ENCODE measurements around the gene DENND1A. TPM values are rescaled to one million over a fixed set of nuclear protein-coding genes. Genes with fewer than 3 reads are reported as not detected.

DENND1A gene
- total RNA-seq, 1 experiment from 2014 or later, result 29.7 TPM

DNA sequence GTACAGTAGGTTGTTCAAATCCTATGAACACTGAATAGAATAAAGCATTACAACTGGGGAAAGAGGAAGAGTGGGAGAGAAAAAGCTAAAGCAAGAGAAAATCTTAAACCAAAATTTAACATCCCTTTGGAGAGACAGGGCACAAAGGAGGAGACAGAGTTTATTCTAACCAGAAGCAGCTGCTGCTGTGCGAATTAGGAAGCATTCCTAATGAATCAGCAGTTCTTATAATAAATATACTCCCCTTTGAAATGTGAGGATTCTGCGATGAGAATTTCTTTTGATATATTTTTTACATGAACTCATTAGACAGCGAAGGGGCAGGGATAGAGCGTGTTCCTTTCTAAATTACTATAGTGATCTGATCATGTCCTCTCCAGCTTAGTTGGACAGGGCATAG lies 233.4 kb downstream of the DENND1A start:
- Histone ChIP-seq H3K4me1 (ENCODE audit: insufficient read depth, low read length) (no peaks in the 10 kb centered on the region), H4K20me1 (ENCODE audit: low read length) (no peaks in the 10 kb centered on the region), H3K36me3 (ENCODE audit: low read depth, low read length) (no peaks in the 10 kb centered on the region), H2AFZ (ENCODE audit: low read length) (no peak overlapping the region), H3K9ac (ENCODE audit: low read length) (no peak overlapping the region), H3K4me2 (ENCODE audit: low read length) (no peak overlapping the region), H3K4me3 (ENCODE audit: low read length) (no peak overlapping the region), H3K79me2 (ENCODE audit: low read length) (no peaks in the 10 kb centered on the region), H3K27me3 (ENCODE audit: low read length) (no peaks in the 10 kb centered on the region), H3K9me2 (replicated peaks; ENCODE audit: low read length) (no peaks in the 10 kb centered on the region), H3K27ac (ENCODE audit: low read length) (no peak overlapping the region), H3F3A (ENCODE audit: low read length, unreplicated experiment) (no peaks in the 10 kb centered on the region), H3K9me3 (ENCODE audit: low read length) (no peaks in the 10 kb centered on the region)
- ChIA-PET CTCF (no interaction called here), POLR2A (ENCODE audit: unreplicated experiment) (no interaction called here)
- no peak for ATAC-seq
- DNase-seq, result no peak
- BruUV-seq (replicated peaks), result no TSS peak
- TF ChIP-seq EZH2phosphoT487 (IDR thresholded peaks at IDR 0.05; ENCODE audit: borderline replicate concordance, low read length) (no peak), EZH2 (IDR thresholded peaks at IDR 0.05; ENCODE audit: low read length, unreplicated experiment) (no peak)
- intact Hi-C loops (cut with micrococcal nuclease), result no loop called here

- Histone ChIP-seq H3K4me3 (ENCODE audit: low read length) (no peak overlapping the region), H3K9me2 (replicated peaks; ENCODE audit: low read length) (no peaks in the 10 kb centered on the region), H4K20me1 (ENCODE audit: low read length) (no peaks in the 10 kb centered on the region), H3K36me3 (ENCODE audit: low read depth, low read length) (no peaks in the 10 kb centered on the region), H3K27ac (ENCODE audit: low read length) (no peak overlapping the region), H3K4me2 (ENCODE audit: low read length) (no peak overlapping the region), H2AFZ (ENCODE audit: low read length) (no peak overlapping the region), H3K4me1 (ENCODE audit: insufficient read depth, low read length) (no peaks in the 10 kb centered on the region), H3K27me3 (ENCODE audit: low read length) (no peaks in the 10 kb centered on the region), H3K79me2 (ENCODE audit: low read length) (no peaks in the 10 kb centered on the region), H3K9ac (ENCODE audit: low read length) (no peak overlapping the region), H3F3A (ENCODE audit: low read length, unreplicated experiment) (no peaks in the 10 kb centered on the region), H3K9me3 (ENCODE audit: low read length) (no peaks in the 10 kb centered on the region)
- ATAC-seq (no peak), DNase-seq (no peak)
- POLR2A ChIA-PET (ENCODE audit: unreplicated experiment), result no interaction called here
- intact Hi-C loops (cut with micrococcal nuclease), result no loop called here
- TF ChIP-seq CTCF (conservative IDR thresholded peaks at IDR 0.05; ENCODE audit: low read depth, low read length) (no peak), EZH2phosphoT487 (IDR thresholded peaks at IDR 0.05; ENCODE audit: borderline replicate concordance, low read length) (no peak), EZH2 (IDR thresholded peaks at IDR 0.05; ENCODE audit: low read length, unreplicated experiment) (no peak)
- no TSS peak for BruUV-seq (replicated peaks)
- CTCF ChIA-PET, result no interaction called here
Observed at GRCh38 chr9:123695386-123695785, 234.5 kb downstream of the DENND1A start.

- Histone ChIP-seq H3K27ac (ENCODE audit: low read length) (no peak overlapping the region), H3K9ac (ENCODE audit: low read length) (no peak overlapping the region), H3F3A (ENCODE audit: low read length, unreplicated experiment) (no peaks in the 10 kb centered on the region), H2AFZ (ENCODE audit: low read length) (no peak overlapping the region), H3K36me3 (ENCODE audit: low read depth, low read length) (no peaks in the 10 kb centered on the region), H3K9me2 (replicated peaks; ENCODE audit: low read length) (no peaks in the 10 kb centered on the region), H3K4me2 (ENCODE audit: low read length) (no peak overlapping the region), H3K4me1 (ENCODE audit: insufficient read depth, low read length) (peaks cover 11% of the 10 kb centered on the region), H3K27me3 (ENCODE audit: low read length) (no peaks in the 10 kb centered on the region), H3K79me2 (ENCODE audit: low read length) (no peaks in the 10 kb centered on the region), H4K20me1 (ENCODE audit: low read length) (0 out of 2 replicates have a peak, but pooled peaks cover 2% of the 10 kb centered on the region), H3K9me3 (ENCODE audit: low read length) (no peaks in the 10 kb centered on the region), H3K4me3 (ENCODE audit: low read length) (no peak overlapping the region)
- ATAC-seq (no peak), DNase-seq (no peak)
- TF ChIP-seq EZH2 (IDR thresholded peaks at IDR 0.05; ENCODE audit: low read length, unreplicated experiment) (no peak), CTCF (conservative IDR thresholded peaks at IDR 0.05; ENCODE audit: low read depth, low read length) (no peak), EZH2phosphoT487 (IDR thresholded peaks at IDR 0.05; ENCODE audit: borderline replicate concordance, low read length) (no peak)
- POLR2A ChIA-PET (ENCODE audit: unreplicated experiment), result no interaction called here
- CTCF ChIA-PET, result no interaction called here
- intact Hi-C loops (cut with micrococcal nuclease), result no loop called here
- BruUV-seq (replicated peaks), result no TSS peak
Observed at GRCh38 chr9:123691765-123692303, 238.1 kb downstream of the DENND1A start.

Data from PC-3 (cell line).